OCI-LY7 (cell line): ENCODE data around the gene CD52.

Experiments used
- EZH2phosphoT487 ChIP-seq: fragments of 200-600 bp; sonication (generic); IDR thresholded peaks from 2 replicates; pipeline ENCODE4 v1.6.1; 2018; ENCODE audit warnings: low read depth, borderline replicate concordance, mild to moderate bottlenecking, mixed run types, antibody characterized with exemption, low read length, moderate library complexity, mixed read lengths
- TF ChIP-seq, protein P1 (sequence below): fragments of 200-600 bp; sonication (generic); conservative IDR thresholded peaks from 2 replicates; pipeline ENCODE4 v1.5.1; 2014; ENCODE audit warnings: mild to moderate bottlenecking, antibody characterized with exemption, low read length, moderate library complexity, mixed read lengths

DNA sequence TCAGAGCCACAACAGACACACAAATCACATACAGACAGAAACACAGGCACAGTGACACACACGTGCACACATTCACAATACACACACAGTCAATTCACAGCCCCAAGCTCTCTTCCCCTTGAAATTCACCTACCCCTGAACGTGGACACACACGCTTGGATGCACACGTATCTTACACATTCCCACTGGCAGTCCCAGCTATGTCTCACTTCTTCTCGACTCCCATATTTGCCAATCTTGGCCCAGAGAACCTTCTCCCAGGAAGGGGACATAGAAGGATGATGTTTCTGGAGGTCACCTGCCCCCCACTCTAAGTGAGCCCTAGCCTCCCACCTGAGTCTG is 34.6 kb downstream of the CD52 start:
- TF ChIP-seq, protein P1, sequence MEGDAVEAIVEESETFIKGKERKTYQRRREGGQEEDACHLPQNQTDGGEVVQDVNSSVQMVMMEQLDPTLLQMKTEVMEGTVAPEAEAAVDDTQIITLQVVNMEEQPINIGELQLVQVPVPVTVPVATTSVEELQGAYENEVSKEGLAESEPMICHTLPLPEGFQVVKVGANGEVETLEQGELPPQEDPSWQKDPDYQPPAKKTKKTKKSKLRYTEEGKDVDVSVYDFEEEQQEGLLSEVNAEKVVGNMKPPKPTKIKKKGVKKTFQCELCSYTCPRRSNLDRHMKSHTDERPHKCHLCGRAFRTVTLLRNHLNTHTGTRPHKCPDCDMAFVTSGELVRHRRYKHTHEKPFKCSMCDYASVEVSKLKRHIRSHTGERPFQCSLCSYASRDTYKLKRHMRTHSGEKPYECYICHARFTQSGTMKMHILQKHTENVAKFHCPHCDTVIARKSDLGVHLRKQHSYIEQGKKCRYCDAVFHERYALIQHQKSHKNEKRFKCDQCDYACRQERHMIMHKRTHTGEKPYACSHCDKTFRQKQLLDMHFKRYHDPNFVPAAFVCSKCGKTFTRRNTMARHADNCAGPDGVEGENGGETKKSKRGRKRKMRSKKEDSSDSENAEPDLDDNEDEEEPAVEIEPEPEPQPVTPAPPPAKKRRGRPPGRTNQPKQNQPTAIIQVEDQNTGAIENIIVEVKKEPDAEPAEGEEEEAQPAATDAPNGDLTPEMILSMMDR: no peak
- TF ChIP-seq EZH2phosphoT487: no peak
